Endothelial cell of umbilical vein (primary cell): ENCODE results near the gene PRKAG2. TPM values are rescaled to one million over a fixed set of nuclear protein-coding genes. Genes with fewer than 3 reads are reported as not detected.

Source experiments
- BruUV-seq: library from RNA; stranded (reverse); fragments of 400-500 nt; replicated peaks from 2 replicates; lab custom pipeline; 2021; lab: Mats Ljungman, UMichigan
- CTCF ChIA-PET: fragments of 300-600, 350-600 bp; sonication (Branson Sonifier 250); formaldehyde crosslinking; loops from one replicate; lab custom pipeline; 2021; ENCODE audit warnings: antibody characterized with exemption, inconsistent platforms; lab: Charles Lee
- POLR2A ChIA-PET: fragments of 300-600, 350-600 bp; sonication (Branson Sonifier 250); formaldehyde crosslinking; loops from one replicate; lab custom pipeline; 2021; ENCODE audit warnings: antibody characterized with exemption, inconsistent platforms; lab: Charles Lee
- DNase-seq: peaks from one replicate; pipeline ENCODE4 v3.0.0-alpha.2; 2011; ENCODE audit warnings: low read depth, low spot score
- FAIRE-seq: peaks from 2 replicates; lab custom pipeline; 2011; peaks lifted over from hg19 to GRCh38; lab: Jason Lieb, UNC
- H2AFZ ChIP-seq: 2 replicates; pipeline ENCODE4 v1.6.0; 2012; ENCODE audit warnings: low read depth, low read length, control low read depth, inconsistent platforms
- H3K27ac ChIP-seq: 2 replicates; pipeline ENCODE4 v1.5.1; 2011; ENCODE audit warnings: low read depth, mild to moderate bottlenecking, control low read depth, low read length, moderate library complexity; ENCODE audit not compliant: insufficient read depth
- H3K27me3 ChIP-seq, 2 experiments: 2 replicates each; pipeline versions ENCODE4 v1.6.0 to v1.6.1; 2011; ENCODE audit warnings: low read length in 2 of 2, mixed read lengths in 1 of 2; ENCODE audit not compliant: control insufficient read depth in 2 of 2, insufficient read depth in 2 of 2
- H3K36me3 ChIP-seq, 2 experiments: 2 replicates in 1 of 2; 3 replicates in 1 of 2; pipeline ENCODE4 v1.5.1; 2011; ENCODE audit warnings: low read length in 2 of 2, mild to moderate bottlenecking in 1 of 2, moderate library complexity in 1 of 2; ENCODE audit not compliant: control insufficient read depth in 2 of 2, insufficient read depth in 2 of 2; ENCODE audit errors: extremely low read depth in 1 of 2
- H3K4me1 ChIP-seq: 3 replicates; pipeline ENCODE4 v1.5.1; 2011; ENCODE audit warnings: mild to moderate bottlenecking, low read length; ENCODE audit not compliant: control insufficient read depth, insufficient read depth; ENCODE audit errors: extremely low read depth
- H3K4me2 ChIP-seq: 2 replicates; pipeline ENCODE4 v1.6.1; 2011; ENCODE audit warnings: low read length, control low read depth, mixed read lengths; ENCODE audit not compliant: insufficient read depth
- H3K4me3 ChIP-seq, 3 experiments: fragments of 200-600 bp in 1 of 3; sonication (generic), shearing (Covaris generic) in 1 of 3; replicated peaks in 1 of 3; 2 replicates each; pipeline ENCODE4 v1.5.1; 2011 to 2016; ENCODE audit warnings: control low read depth in 3 of 3, low read length in 3 of 3, mild to moderate bottlenecking in 2 of 3, inconsistent platforms in 1 of 3, low read depth in 1 of 3, moderate library complexity in 1 of 3; ENCODE audit not compliant: insufficient read depth in 1 of 3
- H3K79me2 ChIP-seq: 2 replicates; pipeline ENCODE4 v1.6.0; 2012; ENCODE audit warnings: low read length, inconsistent platforms; ENCODE audit not compliant: control insufficient read depth, insufficient read depth
- H3K9ac ChIP-seq: replicated peaks from 2 replicates; pipeline ENCODE3; 2011; ENCODE audit warnings: low read length, control low read depth; ENCODE audit not compliant: insufficient read depth; ENCODE audit errors: extremely low read depth
- H3K9me1 ChIP-seq: replicated peaks from 3 replicates; pipeline ENCODE4 v1.6.0; 2011; ENCODE audit warnings: mild to moderate bottlenecking, low read length; ENCODE audit not compliant: control insufficient read depth, insufficient read depth; ENCODE audit errors: extremely low read depth
- H3K9me3 ChIP-seq: replicated peaks from 2 replicates; pipeline ENCODE4 v1.5.1; 2012; ENCODE audit warnings: low read length, inconsistent platforms; ENCODE audit not compliant: control insufficient read depth, insufficient read depth
- H4K20me1 ChIP-seq: replicated peaks from 2 replicates; pipeline ENCODE3; 2011; ENCODE audit warnings: mild to moderate bottlenecking, low read length; ENCODE audit not compliant: control insufficient read depth, insufficient read depth; ENCODE audit errors: extremely low read depth
- CTCF ChIP-seq, 2 donors: IDR thresholded peaks; 1 replicate in 1 of 2; 2 replicates in 1 of 2; pipeline ENCODE4 v1.5.1; 2011; ENCODE audit warnings: low read length in 2 of 2, mild to moderate bottlenecking in 2 of 2, moderate library complexity in 2 of 2, control low read depth in 1 of 2, inconsistent platforms in 1 of 2, low read depth in 1 of 2; ENCODE audit not compliant: insufficient read depth in 1 of 2; ENCODE audit errors: extremely low read depth in 1 of 2
- EZH2 ChIP-seq: IDR thresholded peaks from 2 replicates; pipeline ENCODE4 v1.6.1; 2012; ENCODE audit warnings: borderline replicate concordance, low read depth, mild to moderate bottlenecking, moderate library complexity, low read length, inconsistent platforms; ENCODE audit not compliant: severe bottlenecking
- FOS ChIP-seq: IDR thresholded peaks from 2 replicates; pipeline ENCODE4 v1.6.1; 2011; ENCODE audit warnings: mild to moderate bottlenecking, low read length, moderate library complexity, borderline replicate concordance; ENCODE audit not compliant: insufficient read depth
- GATA2 ChIP-seq: IDR thresholded peaks from 2 replicates; pipeline ENCODE4 v1.7.0; 2011; ENCODE audit warnings: low read depth, mild to moderate bottlenecking, moderate library complexity, mixed read lengths, low read length; ENCODE audit not compliant: insufficient read length, insufficient read depth
- JUN ChIP-seq: IDR thresholded peaks from 2 replicates; pipeline ENCODE4 v1.6.1; 2011; ENCODE audit warnings: borderline replicate concordance, low read depth; ENCODE audit not compliant: insufficient read length, insufficient read depth
- MAX ChIP-seq: IDR thresholded peaks from 2 replicates; pipeline ENCODE4 v1.6.1; 2011; ENCODE audit not compliant: insufficient read depth, insufficient read length
- MYC ChIP-seq: IDR thresholded peaks from one replicate; pipeline ENCODE4 v1.6.1; 2011; ENCODE audit warnings: mild to moderate bottlenecking, low read depth, low read length
- POLR2A ChIP-seq: IDR thresholded peaks from 2 replicates; pipeline ENCODE4 v1.6.1; 2012; ENCODE audit warnings: low read depth, mild to moderate bottlenecking, control low read depth, low read length
- dilution Hi-C: fragments of 300-500 bp; cut with MboI; formaldehyde crosslinking; loops from one replicate; pipeline ENCODE4 v1.15.0; 2019; ENCODE audit warnings: low sequenced_read_pairs; ENCODE audit not compliant: extremely low pct_ligation_motif_present
- intact Hi-C: fragments of 100-400 bp; cut with micrococcal nuclease; formaldehyde crosslinking; loops from one replicate; pipeline ENCODE4 v1.10.0; 2022
- polyA plus RNA-seq, 4 experiments: library from polyadenylated mRNA; depleted of rRNA in 3 of 4; stranded (reverse) in 3 of 4; unstranded in 1 of 4; fragments of >200 nt; gene quantifications; 2 replicates each; pipeline versions ENCODE4 v1.2.1 to v1.2.3, GENCODE V29; 2011 to 2012; ENCODE audit warnings: missing spikeins in 1 of 4
- total RNA-seq: library from RNA; stranded (reverse); gene quantifications from 2 replicates; pipeline ENCODE4 v1.2.3, GENCODE V29; 2021

The PRKAG2 gene
- total and polyA plus RNA-seq, 2 donors (not counting 3 experiments of a cell fraction or from before 2014, with no cell fraction given): 19.3 to 51.5 TPM

GRCh38 chr7:151694828-151695580, 181.9 kb downstream of the PRKAG2 start:
- H3K9me1 ChIP-seq: no peaks in the 10 kb centered on the region
- ChIA-PET POLR2A (no interaction called here), CTCF (interaction anchor here (1.1 kb wide), 1 partner anchor 10 kb away, joined by 5 read pairs; no protein-coding TSS in a partner anchor)
- dilution Hi-C loops (no loop called here), intact Hi-C loops (no loop called here)
- no peaks in the 10 kb centered on the region for H3K36me3 ChIP-seq
- TF ChIP-seq POLR2A: no peak
- TF ChIP-seq MAX: no peak
- H3K9ac ChIP-seq: no peak overlapping the region
- no peak overlapping the region for H3K4me2 ChIP-seq
- H3K4me3 ChIP-seq: no peak overlapping the region
- no TSS peak for BruUV-seq
- H3K27ac ChIP-seq: no peak overlapping the region
- H2AFZ ChIP-seq: no peak overlapping the region
- no peaks in the 10 kb centered on the region for H3K79me2 ChIP-seq
- peaks cover 2% of the 10 kb centered on the region for H3K4me1 ChIP-seq
- H4K20me1 ChIP-seq: no peaks in the 10 kb centered on the region
- FAIRE-seq (no peak), DNase-seq (no peak)
- H3K9me3 ChIP-seq: no peaks in the 10 kb centered on the region
- no peaks in the 10 kb centered on the region for H3K27me3 ChIP-seq

- BruUV-seq: no TSS peak
- no peak overlapping the region for H3K4me3 ChIP-seq
- H3K9ac ChIP-seq: no peak overlapping the region
- H3K36me3 ChIP-seq: no peaks in the 10 kb centered on the region
- no peaks in the 10 kb centered on the region for H3K27me3 ChIP-seq
- H3K4me2 ChIP-seq: no peak overlapping the region
- POLR2A ChIA-PET: no interaction called here
- no peaks in the 10 kb centered on the region for H4K20me1 ChIP-seq
- intact Hi-C loops (no loop called here), dilution Hi-C loops (no loop called here)
- no peak overlapping the region for H2AFZ ChIP-seq
- H3K9me3 ChIP-seq: no peaks in the 10 kb centered on the region
- CTCF ChIA-PET: no interaction called here
- FAIRE-seq: no peak
- H3K27ac ChIP-seq: no peak overlapping the region
- H3K4me1 ChIP-seq: peaks cover 2% of the 10 kb centered on the region
- DNase-seq: no peak
- no peaks in the 10 kb centered on the region for H3K79me2 ChIP-seq
- TF ChIP-seq FOS (no peak), CTCF (IDR thresholded peaks at IDR 0.05; ENCODE audit: extremely low read depth in 1 of 2, insufficient read depth in 1 of 2, low read depth in 1 of 2, low read length in 2 of 2) (no peak), MAX (no peak), EZH2 (no peak), JUN (no peak), GATA2 (no peak), MYC (no peak)
- H3K9me1 ChIP-seq: no peaks in the 10 kb centered on the region
Observed at GRCh38 chr7:151694441-151694827, 182.5 kb downstream of the PRKAG2 start.
